ENCODE results near the gene BANF2.
"Not testable (repeated sequence)": the region's sequence is repeated elsewhere in the genome, so short reads cannot be mapped to it uniquely, and the experiment has no call there.

Gene BANF2

DNA sequence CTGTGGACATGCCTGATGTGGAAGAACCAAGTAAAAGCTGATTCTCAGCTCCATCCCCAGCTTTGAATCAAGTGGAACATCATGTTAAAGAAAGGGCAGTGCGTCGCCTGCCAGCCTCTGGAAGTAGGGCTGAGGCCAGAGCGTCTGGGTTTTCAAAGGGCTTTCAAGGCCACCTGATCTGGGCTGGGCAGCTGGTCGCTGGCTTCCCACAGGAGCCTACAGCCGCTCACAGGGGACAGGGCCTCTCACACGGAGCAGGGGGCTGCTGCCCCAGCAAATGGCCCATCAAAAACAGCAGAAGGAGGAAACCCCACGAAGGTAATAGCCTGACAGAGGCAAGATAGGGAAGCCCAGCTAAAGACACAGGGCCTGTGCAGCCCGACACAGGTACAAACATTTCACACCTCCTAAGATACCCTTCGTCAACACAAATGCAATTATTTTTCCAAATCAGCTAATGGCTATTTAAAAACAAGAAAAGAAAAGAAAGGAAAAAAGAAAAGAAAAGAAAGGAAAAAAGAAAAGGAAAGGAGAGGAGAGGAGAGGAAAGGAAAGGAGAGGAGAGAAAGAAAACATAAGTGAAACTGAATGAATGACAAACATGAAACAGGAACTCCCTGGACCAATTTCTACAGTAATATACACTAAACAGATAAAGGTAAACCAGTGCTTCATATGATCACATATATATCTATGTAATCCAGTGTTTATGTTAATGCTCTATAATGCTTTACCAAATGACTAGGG lies 42.5 kb upstream of the BANF2 start:
- Histone ChIP-seq H3K9me3 (ENCODE audit: control insufficient read depth in 1 of 2, low read length in 2 of 2) (no peaks in the 10 kb centered on the region), H3K27me3 (ENCODE audit: control insufficient read depth in 1 of 2, insufficient read depth in 2 of 2, low read length in 2 of 2) (no peaks in the 10 kb centered on the region), H3K4me1 (ENCODE audit: control insufficient read depth in 1 of 2, insufficient read depth in 2 of 2, low read length in 2 of 2) (peaks cover 23 to 24% of the 10 kb centered on the region in 2 donors), H3K4me3 (ENCODE audit: low read depth in 1 of 2, low read length in 2 of 2) (no peak overlapping the region), H3K9ac (ENCODE audit: low read depth in 1 of 2, low read length in 2 of 2) (no peak overlapping the region), H3K27ac (ENCODE audit: low read depth, low read length) (no peak overlapping the region), H3K36me3 (ENCODE audit: control insufficient read depth in 1 of 2, insufficient read depth in 2 of 2, low read length in 2 of 2) (peaks cover 39 to 70% of the 10 kb centered on the region in 2 donors)

DNA sequence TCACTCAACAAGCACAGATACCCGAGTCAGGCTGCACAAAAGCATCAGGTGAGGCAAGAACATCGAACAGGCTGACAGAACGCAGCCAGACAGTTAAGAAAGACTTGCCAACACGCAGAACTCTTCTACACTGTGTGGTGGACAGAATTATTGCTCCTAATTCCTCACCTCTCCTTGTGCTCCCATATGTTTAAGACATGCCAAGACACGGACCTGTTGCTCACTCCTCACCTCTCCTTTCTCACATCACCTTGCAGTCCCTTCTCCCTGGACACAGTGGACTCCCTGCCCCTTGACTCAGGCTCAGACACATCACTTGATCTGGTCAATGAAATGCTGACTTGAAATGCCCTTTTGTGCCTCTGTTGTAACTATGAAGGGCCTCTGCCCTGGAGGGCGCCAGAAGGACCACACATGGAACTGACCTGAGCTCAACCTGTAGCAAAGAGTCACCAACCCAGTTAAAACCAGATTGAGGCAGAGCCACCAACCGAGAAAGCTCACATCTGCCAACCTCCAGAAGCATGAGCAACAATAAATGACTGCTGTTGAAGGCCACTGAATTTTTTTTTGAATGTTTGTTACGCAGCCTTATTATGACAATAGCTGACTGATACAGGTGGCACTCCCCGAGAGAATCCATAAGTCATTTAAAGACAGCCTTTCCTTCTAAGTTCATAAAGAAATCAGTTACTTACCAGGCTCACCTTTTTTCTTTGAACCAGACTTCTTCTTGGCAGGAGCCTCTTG lies 41.7 kb upstream of the BANF2 start:
- no peak overlapping the region for H3K27ac ChIP-seq (ENCODE audit: low read depth, low read length)
- H3K4me1 ChIP-seq (ENCODE audit: control insufficient read depth in 1 of 2, insufficient read depth in 2 of 2, low read length in 2 of 2) = peaks cover 21 to 30% of the 10 kb centered on the region in 2 donors
- no peaks in the 10 kb centered on the region for H3K9me3 ChIP-seq (ENCODE audit: control insufficient read depth in 1 of 2, low read length in 2 of 2)
- no peak overlapping the region for H3K4me3 ChIP-seq (ENCODE audit: low read depth in 1 of 2, low read length in 2 of 2)
- H3K27me3 ChIP-seq (ENCODE audit: control insufficient read depth in 1 of 2, insufficient read depth in 2 of 2, low read length in 2 of 2) = no peaks in the 10 kb centered on the region
- H3K9ac ChIP-seq (ENCODE audit: low read depth in 1 of 2, low read length in 2 of 2) = no peak overlapping the region
- peaks cover 32 to 62% of the 10 kb centered on the region in 2 donors for H3K36me3 ChIP-seq (ENCODE audit: control insufficient read depth in 1 of 2, insufficient read depth in 2 of 2, low read length in 2 of 2)

DNA sequence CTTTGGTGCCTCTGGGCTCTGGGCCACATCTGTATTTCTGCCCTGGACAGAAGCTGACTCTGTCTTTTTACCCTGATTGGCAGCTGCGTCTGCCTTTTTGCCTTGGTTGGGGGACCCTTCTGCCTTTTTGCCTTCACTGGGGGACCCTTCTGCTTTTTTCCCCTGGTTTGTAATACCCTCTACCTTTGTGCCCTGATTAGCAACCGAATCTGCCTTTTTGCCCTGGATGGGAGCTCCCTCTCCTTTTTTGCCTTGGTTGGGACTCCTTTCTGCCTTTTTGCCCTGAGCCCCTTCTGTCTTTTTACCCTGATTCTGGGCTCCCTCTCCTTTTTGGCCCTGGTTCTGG lies 41.1 kb upstream of the BANF2 start:
- peaks cover 22 to 32% of the 10 kb centered on the region in 2 donors for H3K4me1 ChIP-seq (ENCODE audit: control insufficient read depth in 1 of 2, insufficient read depth in 2 of 2, low read length in 2 of 2)
- no peak overlapping the region for H3K27ac ChIP-seq (ENCODE audit: low read depth, low read length)
- H3K27me3 ChIP-seq (ENCODE audit: control insufficient read depth in 1 of 2, insufficient read depth in 2 of 2, low read length in 2 of 2) = no peaks in the 10 kb centered on the region
- H3K9ac ChIP-seq (ENCODE audit: low read depth in 1 of 2, low read length in 2 of 2) = no peak overlapping the region
- H3K4me3 ChIP-seq (ENCODE audit: low read depth in 1 of 2, low read length in 2 of 2) = no peak overlapping the region
- H3K36me3 ChIP-seq (ENCODE audit: control insufficient read depth in 1 of 2, insufficient read depth in 2 of 2, low read length in 2 of 2) = peaks cover 31 to 61% of the 10 kb centered on the region in 2 donors
- no peaks in the 10 kb centered on the region for H3K9me3 ChIP-seq (ENCODE audit: control insufficient read depth in 1 of 2, low read length in 2 of 2)

DNA sequence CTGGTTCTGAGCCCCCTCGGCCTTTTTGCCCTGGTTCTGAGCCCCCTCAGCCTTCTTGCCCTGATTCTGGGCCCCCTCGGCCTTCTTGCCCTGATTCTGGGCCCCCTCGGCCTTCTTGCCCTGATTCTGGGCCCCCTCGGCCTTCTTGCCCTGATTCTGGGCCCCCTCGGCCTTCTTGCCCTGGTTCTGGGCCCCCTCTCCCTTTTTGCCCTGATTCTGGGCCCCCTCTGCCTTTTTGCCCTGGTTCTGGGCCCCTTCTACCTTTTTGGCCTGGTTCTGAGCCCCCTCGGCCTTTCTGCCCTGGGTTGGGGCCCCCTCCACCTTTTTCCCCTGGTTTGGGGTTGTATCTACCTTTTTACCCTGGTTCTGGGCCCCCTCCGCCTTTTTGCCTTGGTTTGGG lies 40.4 kb upstream of the BANF2 start:
- H3K4me3 ChIP-seq (ENCODE audit: low read depth in 1 of 2, low read length in 2 of 2); H3K27ac ChIP-seq (ENCODE audit: low read depth, low read length); H3K27me3 ChIP-seq (ENCODE audit: control insufficient read depth in 1 of 2, insufficient read depth in 2 of 2, low read length in 2 of 2); H3K9me3 ChIP-seq (ENCODE audit: control insufficient read depth in 1 of 2, low read length in 2 of 2); H3K9ac ChIP-seq (ENCODE audit: low read depth in 1 of 2, low read length in 2 of 2): not testable (repeated sequence)
- Histone ChIP-seq H3K36me3 (ENCODE audit: control insufficient read depth in 1 of 2, insufficient read depth in 2 of 2, low read length in 2 of 2) (peaks cover 28 to 54% of the 10 kb centered on the region in 2 donors), H3K4me1 (ENCODE audit: control insufficient read depth in 1 of 2, insufficient read depth in 2 of 2, low read length in 2 of 2) (peaks cover 28 to 38% of the 10 kb centered on the region in 2 donors)

DNA sequence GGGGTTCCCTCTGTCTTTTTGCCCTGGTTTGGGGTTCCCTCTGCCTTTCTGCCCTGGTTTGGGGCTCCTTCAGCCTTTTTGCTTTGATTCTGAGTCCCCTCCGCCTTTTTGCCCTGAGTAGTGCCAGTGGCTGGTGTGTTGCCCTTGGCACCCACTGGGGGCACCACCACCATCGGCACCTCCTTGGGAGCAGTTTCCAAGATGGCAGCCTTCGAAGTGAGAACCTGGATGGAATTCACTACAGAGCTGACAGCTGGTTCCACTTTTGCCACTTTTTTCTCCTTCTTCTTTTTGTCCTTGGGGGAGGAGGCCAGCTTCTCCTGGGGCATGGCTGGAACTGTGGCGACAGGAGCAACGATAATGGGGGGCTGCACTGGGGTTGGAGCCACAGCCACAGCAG lies 40.0 kb upstream of the BANF2 start:
- Histone ChIP-seq H3K36me3 (ENCODE audit: control insufficient read depth in 1 of 2, insufficient read depth in 2 of 2, low read length in 2 of 2) (peaks cover 23 to 50% of the 10 kb centered on the region in 2 donors), H3K9ac (ENCODE audit: low read depth in 1 of 2, low read length in 2 of 2) (no peak overlapping the region), H3K4me3 (ENCODE audit: low read depth in 1 of 2, low read length in 2 of 2) (no peak overlapping the region), H3K27me3 (ENCODE audit: control insufficient read depth in 1 of 2, insufficient read depth in 2 of 2, low read length in 2 of 2) (no peaks in the 10 kb centered on the region), H3K9me3 (ENCODE audit: control insufficient read depth in 1 of 2, low read length in 2 of 2) (no peaks in the 10 kb centered on the region), H3K4me1 (ENCODE audit: control insufficient read depth in 1 of 2, insufficient read depth in 2 of 2, low read length in 2 of 2) (peaks cover 28 to 38% of the 10 kb centered on the region in 2 donors), H3K27ac (ENCODE audit: low read depth, low read length) (no peak overlapping the region)

DNA sequence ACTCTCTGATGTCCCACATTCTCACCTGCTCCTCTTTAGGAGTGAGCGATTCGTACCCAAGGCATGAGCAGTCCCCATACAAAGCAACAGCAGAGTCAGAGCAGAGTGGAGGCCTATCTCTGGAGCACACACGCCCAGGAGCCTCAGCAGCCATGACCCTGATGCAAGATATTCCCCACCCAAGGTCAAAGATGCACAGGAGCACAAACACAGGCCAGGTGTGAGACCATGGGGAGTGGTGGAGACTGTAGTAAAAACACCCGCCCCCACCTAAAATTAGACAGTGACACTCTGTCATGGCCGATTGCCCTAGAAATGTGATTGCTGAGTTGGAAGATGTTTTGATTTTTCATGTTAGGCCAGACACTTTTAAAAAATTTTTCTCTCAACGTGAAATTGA lies 39.1 kb upstream of the BANF2 start:
- no peak overlapping the region for H3K27ac ChIP-seq (ENCODE audit: low read depth, low read length)
- H3K4me1 ChIP-seq (ENCODE audit: control insufficient read depth in 1 of 2, insufficient read depth in 2 of 2, low read length in 2 of 2) = peaks cover 28 to 38% of the 10 kb centered on the region in 2 donors
- H3K4me3 ChIP-seq (ENCODE audit: low read depth in 1 of 2, low read length in 2 of 2) = no peak overlapping the region
- no peaks in the 10 kb centered on the region for H3K9me3 ChIP-seq (ENCODE audit: control insufficient read depth in 1 of 2, low read length in 2 of 2)
- H3K27me3 ChIP-seq (ENCODE audit: control insufficient read depth in 1 of 2, insufficient read depth in 2 of 2, low read length in 2 of 2) = no peaks in the 10 kb centered on the region
- no peak overlapping the region for H3K9ac ChIP-seq (ENCODE audit: low read depth in 1 of 2, low read length in 2 of 2)
- peaks cover 23 to 45% of the 10 kb centered on the region in 2 donors for H3K36me3 ChIP-seq (ENCODE audit: control insufficient read depth in 1 of 2, insufficient read depth in 2 of 2, low read length in 2 of 2)

DNA sequence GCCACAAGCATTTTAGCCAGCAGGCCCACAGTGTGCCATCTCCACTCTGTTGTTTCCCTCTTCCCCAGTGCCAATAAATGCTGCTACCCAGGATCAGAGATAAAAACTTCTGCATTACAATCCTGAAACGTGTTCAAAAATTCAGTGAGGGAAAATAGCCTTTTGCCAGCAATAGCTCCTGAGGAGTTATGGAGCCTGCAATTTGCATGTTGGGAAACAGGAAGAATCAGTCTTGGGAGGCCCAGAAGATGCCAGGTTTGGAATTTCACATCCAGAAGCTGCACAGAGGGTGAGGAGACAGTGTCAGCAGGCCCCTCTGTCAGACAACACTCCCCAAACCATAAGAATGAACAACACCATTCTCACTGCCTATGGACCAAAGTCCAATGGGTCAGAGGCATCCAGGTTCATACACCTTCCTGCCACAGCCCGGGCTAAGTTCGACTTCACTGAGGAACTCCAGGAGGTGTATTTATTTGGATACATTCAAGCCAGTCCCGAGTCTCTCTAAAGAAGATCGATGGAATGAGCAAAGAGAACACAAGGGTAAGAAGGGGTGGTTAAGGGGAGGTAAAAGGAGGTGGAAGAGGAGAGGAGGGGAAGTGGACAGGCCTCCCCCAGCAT lies 38.5 kb upstream of the BANF2 start:
- no peak overlapping the region for H3K27ac ChIP-seq (ENCODE audit: low read depth, low read length)
- peaks cover 23 to 39% of the 10 kb centered on the region in 2 donors for H3K36me3 ChIP-seq (ENCODE audit: control insufficient read depth in 1 of 2, insufficient read depth in 2 of 2, low read length in 2 of 2)
- H3K9me3 ChIP-seq (ENCODE audit: control insufficient read depth in 1 of 2, low read length in 2 of 2) = no peaks in the 10 kb centered on the region
- H3K4me1 ChIP-seq (ENCODE audit: control insufficient read depth in 1 of 2, insufficient read depth in 2 of 2, low read length in 2 of 2) = peaks cover 33 to 38% of the 10 kb centered on the region in 2 donors
- H3K9ac ChIP-seq (ENCODE audit: low read depth in 1 of 2, low read length in 2 of 2) = no peak overlapping the region
- H3K27me3 ChIP-seq (ENCODE audit: control insufficient read depth in 1 of 2, insufficient read depth in 2 of 2, low read length in 2 of 2) = no peaks in the 10 kb centered on the region
- no peak overlapping the region for H3K4me3 ChIP-seq (ENCODE audit: low read depth in 1 of 2, low read length in 2 of 2)

DNA sequence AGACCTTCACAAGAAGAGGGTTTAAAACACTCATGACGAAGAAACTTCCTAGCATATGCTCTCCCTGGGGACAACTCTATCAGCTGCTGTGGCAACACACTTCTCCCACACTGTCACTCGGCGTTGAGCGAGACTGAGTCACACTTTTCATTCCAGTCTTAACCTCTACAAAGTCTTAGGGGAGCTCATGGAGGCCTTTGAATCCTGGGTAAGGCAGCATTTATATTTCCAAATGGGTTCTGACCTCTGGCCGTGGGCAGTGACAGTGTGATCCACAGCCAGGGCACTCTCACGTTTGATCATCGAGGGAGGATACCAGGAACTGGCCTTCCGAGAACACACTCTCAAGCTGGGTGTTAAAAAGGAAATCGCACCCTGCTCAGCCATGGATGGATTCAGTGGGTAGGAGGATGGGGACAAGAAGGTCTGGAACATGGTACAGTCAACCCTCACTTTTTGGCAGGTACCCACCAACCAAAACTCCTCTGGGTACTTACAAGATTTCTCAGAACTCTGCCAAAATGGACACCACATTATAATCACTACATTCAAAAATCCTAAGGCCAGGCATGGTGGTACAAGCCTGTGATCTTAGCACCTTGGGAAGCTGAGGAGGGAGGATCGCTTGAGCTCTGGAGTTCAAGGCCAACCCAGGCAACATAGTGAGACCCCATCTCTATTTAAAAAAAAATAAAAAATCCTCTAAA lies 37.3 kb upstream of the BANF2 start:
- Histone ChIP-seq H3K27me3 (ENCODE audit: control insufficient read depth in 1 of 2, insufficient read depth in 2 of 2, low read length in 2 of 2) (no peaks in the 10 kb centered on the region), H3K4me1 (ENCODE audit: control insufficient read depth in 1 of 2, insufficient read depth in 2 of 2, low read length in 2 of 2) (peaks cover 33 to 38% of the 10 kb centered on the region in 2 donors), H3K27ac (ENCODE audit: low read depth, low read length) (no peak overlapping the region), H3K36me3 (ENCODE audit: control insufficient read depth in 1 of 2, insufficient read depth in 2 of 2, low read length in 2 of 2) (peaks cover 22 to 28% of the 10 kb centered on the region in 2 donors), H3K4me3 (ENCODE audit: low read depth in 1 of 2, low read length in 2 of 2) (no peak overlapping the region), H3K9me3 (ENCODE audit: control insufficient read depth in 1 of 2, low read length in 2 of 2) (no peaks in the 10 kb centered on the region), H3K9ac (ENCODE audit: low read depth in 1 of 2, low read length in 2 of 2) (no peak overlapping the region)

DNA sequence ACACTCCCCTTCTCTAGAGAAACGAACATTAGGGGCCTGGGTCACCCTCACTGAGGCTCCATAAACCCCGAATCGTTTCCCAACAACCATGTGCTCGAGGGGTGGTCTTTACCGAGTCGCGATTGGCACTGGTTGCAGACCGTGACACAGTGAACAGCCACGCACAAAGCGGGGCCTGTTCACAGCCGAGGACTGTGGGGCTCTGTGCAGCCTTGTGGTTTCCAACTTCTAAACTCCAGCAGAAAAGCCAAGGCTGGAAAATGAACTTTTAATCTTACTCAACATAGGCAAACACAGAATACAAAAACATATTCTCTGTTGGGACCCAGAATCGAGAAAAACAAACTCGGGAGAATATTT lies 36.7 kb upstream of the BANF2 start:
- Histone ChIP-seq H3K27me3 (ENCODE audit: control insufficient read depth in 1 of 2, insufficient read depth in 2 of 2, low read length in 2 of 2) (no peaks in the 10 kb centered on the region), H3K27ac (ENCODE audit: low read depth, low read length) (no peak overlapping the region), H3K9ac (ENCODE audit: low read depth in 1 of 2, low read length in 2 of 2) (no peak overlapping the region), H3K36me3 (ENCODE audit: control insufficient read depth in 1 of 2, insufficient read depth in 2 of 2, low read length in 2 of 2) (peaks cover 17 to 27% of the 10 kb centered on the region in 2 donors), H3K4me1 (ENCODE audit: control insufficient read depth in 1 of 2, insufficient read depth in 2 of 2, low read length in 2 of 2) (peaks cover 33 to 38% of the 10 kb centered on the region in 2 donors), H3K9me3 (ENCODE audit: control insufficient read depth in 1 of 2, low read length in 2 of 2) (no peaks in the 10 kb centered on the region), H3K4me3 (ENCODE audit: low read depth in 1 of 2, low read length in 2 of 2) (no peak overlapping the region)

DNA sequence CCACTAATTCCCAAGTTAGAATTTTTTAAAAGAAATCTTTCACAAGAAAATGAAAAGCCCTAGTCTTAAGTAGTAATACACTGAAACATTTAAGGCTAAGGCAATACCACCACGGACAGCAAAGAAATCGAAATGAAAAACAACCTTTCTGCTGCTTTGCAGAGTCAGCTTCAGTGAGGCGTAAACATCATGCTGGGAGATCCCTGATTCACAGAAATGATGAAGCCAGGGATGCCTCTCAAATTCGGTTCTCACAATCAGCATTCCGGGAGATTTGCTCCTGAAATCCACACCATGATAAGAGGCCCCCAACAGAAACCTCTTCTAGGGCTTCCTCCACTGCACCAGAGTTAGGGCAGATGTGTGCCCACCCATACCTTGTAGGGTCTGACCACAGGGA lies 36.3 kb upstream of the BANF2 start:
- no peaks in the 10 kb centered on the region for H3K27me3 ChIP-seq (ENCODE audit: control insufficient read depth in 1 of 2, insufficient read depth in 2 of 2, low read length in 2 of 2)
- peaks cover 12 to 27% of the 10 kb centered on the region in 2 donors for H3K36me3 ChIP-seq (ENCODE audit: control insufficient read depth in 1 of 2, insufficient read depth in 2 of 2, low read length in 2 of 2)
- no peaks in the 10 kb centered on the region for H3K9me3 ChIP-seq (ENCODE audit: control insufficient read depth in 1 of 2, low read length in 2 of 2)
- no peak overlapping the region for H3K4me3 ChIP-seq (ENCODE audit: low read depth in 1 of 2, low read length in 2 of 2)
- no peak overlapping the region for H3K27ac ChIP-seq (ENCODE audit: low read depth, low read length)
- H3K9ac ChIP-seq (ENCODE audit: low read depth in 1 of 2, low read length in 2 of 2) = no peak overlapping the region
- H3K4me1 ChIP-seq (ENCODE audit: control insufficient read depth in 1 of 2, insufficient read depth in 2 of 2, low read length in 2 of 2) = peaks cover 33 to 38% of the 10 kb centered on the region in 2 donors

Measured in duodenal mucosa (tissue), 2 donors.